NT2/D1 (cell line): ENCODE results near the gene SLC6A5.

Source experiments
- SUZ12 ChIP-seq: IDR thresholded peaks from 2 replicates; pipeline ENCODE4 v1.6.1; 2011; ENCODE audit not compliant: insufficient read length, insufficient read depth; ENCODE audit errors: extremely low read depth
- YY1 ChIP-seq: IDR thresholded peaks from 2 replicates; pipeline ENCODE4 v1.6.1; 2011; ENCODE audit not compliant: insufficient read length, insufficient read depth
- ZNF274 ChIP-seq: IDR thresholded peaks from 2 replicates; pipeline ENCODE4 v1.6.1; 2011; ENCODE audit warnings: mild to moderate bottlenecking, low read depth, low read length

- TF ChIP-seq SUZ12 (peak; percentile 70), ZNF274 (no peak), YY1 (no peak)
These were observed 69.7 kb downstream of the SLC6A5 start, which contains the start of gene NELL1 for GRCh38 chr11:20668844-20669819.
